Measurements from ENCODE around the gene FN1.

The FN1 gene

GRCh38 chr2:215423928-215424540 lies 11.8 kb downstream of the FN1 start:
- Histone ChIP-seq H3K9me3 (ENCODE audit: control insufficient read depth, low read length) (no peaks in the 10 kb centered on the region), H3K36me3 (ENCODE audit: control insufficient read depth, insufficient read depth, low read length) (no peaks in the 10 kb centered on the region), H3K4me3 (ENCODE audit: insufficient read depth, low read depth, low read length, poor library complexity, severe bottlenecking) (no peak overlapping the region), H3K4me1 (ENCODE audit: control insufficient read depth, insufficient read depth, low read length, poor library complexity, severe bottlenecking) (no peaks in the 10 kb centered on the region), H3K27me3 (replicated peaks; ENCODE audit: control insufficient read depth, insufficient read depth, low read length, poor library complexity, severe bottlenecking) (no peaks in the 10 kb centered on the region), H3K27ac (ENCODE audit: insufficient read depth, low read length, poor library complexity, severe bottlenecking) (no peak overlapping the region)
- no peak for DNase-seq

GRCh38 chr2:215423234-215423633 lies 12.6 kb downstream of the FN1 start:
- Histone ChIP-seq H3K27ac (ENCODE audit: insufficient read depth, low read length, poor library complexity, severe bottlenecking) (no peak overlapping the region), H3K4me3 (ENCODE audit: insufficient read depth, low read depth, low read length, poor library complexity, severe bottlenecking) (no peak overlapping the region)

GRCh38 chr2:215422676-215423075 lies 13.2 kb downstream of the FN1 start:
- DNase-seq = no peak
- Histone ChIP-seq H3K4me1 (ENCODE audit: control insufficient read depth, insufficient read depth, low read length, poor library complexity, severe bottlenecking) (no peaks in the 10 kb centered on the region), H3K36me3 (ENCODE audit: control insufficient read depth, insufficient read depth, low read length) (no peaks in the 10 kb centered on the region)

More at GRCh38 chr2:215423234-215423633, 12.6 kb downstream of the FN1 start:
- Histone ChIP-seq H3K27me3 (replicated peaks; ENCODE audit: control insufficient read depth, insufficient read depth, low read length, poor library complexity, severe bottlenecking) (no peaks in the 10 kb centered on the region), H3K9me3 (ENCODE audit: control insufficient read depth, low read length) (no peaks in the 10 kb centered on the region), H3K36me3 (ENCODE audit: control insufficient read depth, insufficient read depth, low read length) (no peaks in the 10 kb centered on the region), H3K4me1 (ENCODE audit: control insufficient read depth, insufficient read depth, low read length, poor library complexity, severe bottlenecking) (no peaks in the 10 kb centered on the region)
- DNase-seq = no peak

GRCh38 chr2:215421859-215422461 lies 13.9 kb downstream of the FN1 start:
- no peak for DNase-seq
- Histone ChIP-seq H3K36me3 (ENCODE audit: control insufficient read depth, insufficient read depth, low read length) (no peaks in the 10 kb centered on the region), H3K4me1 (ENCODE audit: control insufficient read depth, insufficient read depth, low read length, poor library complexity, severe bottlenecking) (no peaks in the 10 kb centered on the region), H3K27me3 (replicated peaks; ENCODE audit: control insufficient read depth, insufficient read depth, low read length, poor library complexity, severe bottlenecking) (no peaks in the 10 kb centered on the region), H3K4me3 (ENCODE audit: insufficient read depth, low read depth, low read length, poor library complexity, severe bottlenecking) (no peak overlapping the region), H3K9me3 (ENCODE audit: control insufficient read depth, low read length) (no peaks in the 10 kb centered on the region), H3K27ac (ENCODE audit: insufficient read depth, low read length, poor library complexity, severe bottlenecking) (no peak overlapping the region)

More at GRCh38 chr2:215422676-215423075, 13.2 kb downstream of the FN1 start:
- Histone ChIP-seq H3K27ac (ENCODE audit: insufficient read depth, low read length, poor library complexity, severe bottlenecking) (no peak overlapping the region), H3K4me3 (ENCODE audit: insufficient read depth, low read depth, low read length, poor library complexity, severe bottlenecking) (no peak overlapping the region), H3K9me3 (ENCODE audit: control insufficient read depth, low read length) (no peaks in the 10 kb centered on the region), H3K27me3 (replicated peaks; ENCODE audit: control insufficient read depth, insufficient read depth, low read length, poor library complexity, severe bottlenecking) (no peaks in the 10 kb centered on the region)

GRCh38 chr2:215420471-215420935 lies 15.4 kb downstream of the FN1 start:
- H3K4me1 ChIP-seq (ENCODE audit: control insufficient read depth, insufficient read depth, low read length, poor library complexity, severe bottlenecking) = no peaks in the 10 kb centered on the region
- no peaks in the 10 kb centered on the region for H3K36me3 ChIP-seq (ENCODE audit: control insufficient read depth, insufficient read depth, low read length)
- H3K27ac ChIP-seq (ENCODE audit: insufficient read depth, low read length, poor library complexity, severe bottlenecking) = no peak overlapping the region

GRCh38 chr2:215419769-215420470 lies 15.9 kb downstream of the FN1 start:
- DNase-seq = no peak
- no peaks in the 10 kb centered on the region for H3K36me3 ChIP-seq (ENCODE audit: control insufficient read depth, insufficient read depth, low read length)
- H3K27me3 ChIP-seq (replicated peaks; ENCODE audit: control insufficient read depth, insufficient read depth, low read length, poor library complexity, severe bottlenecking) = no peaks in the 10 kb centered on the region
- no peaks in the 10 kb centered on the region for H3K9me3 ChIP-seq (ENCODE audit: control insufficient read depth, low read length)
- no peaks in the 10 kb centered on the region for H3K4me1 ChIP-seq (ENCODE audit: control insufficient read depth, insufficient read depth, low read length, poor library complexity, severe bottlenecking)
- H3K27ac ChIP-seq (ENCODE audit: insufficient read depth, low read length, poor library complexity, severe bottlenecking) = no peak overlapping the region
- no peak overlapping the region for H3K4me3 ChIP-seq (ENCODE audit: insufficient read depth, low read depth, low read length, poor library complexity, severe bottlenecking)

More at GRCh38 chr2:215420471-215420935, 15.4 kb downstream of the FN1 start:
- no peak for DNase-seq
- H3K4me3 ChIP-seq (ENCODE audit: insufficient read depth, low read depth, low read length, poor library complexity, severe bottlenecking) = no peak overlapping the region
- no peaks in the 10 kb centered on the region for H3K27me3 ChIP-seq (replicated peaks; ENCODE audit: control insufficient read depth, insufficient read depth, low read length, poor library complexity, severe bottlenecking)
- no peaks in the 10 kb centered on the region for H3K9me3 ChIP-seq (ENCODE audit: control insufficient read depth, low read length)

- Histone ChIP-seq H3K36me3 (ENCODE audit: control insufficient read depth, insufficient read depth, low read length) (no peaks in the 10 kb centered on the region), H3K4me1 (ENCODE audit: control insufficient read depth, insufficient read depth, low read length, poor library complexity, severe bottlenecking) (no peaks in the 10 kb centered on the region), H3K9me3 (ENCODE audit: control insufficient read depth, low read length) (no peaks in the 10 kb centered on the region), H3K27me3 (replicated peaks; ENCODE audit: control insufficient read depth, insufficient read depth, low read length, poor library complexity, severe bottlenecking) (no peaks in the 10 kb centered on the region), H3K4me3 (ENCODE audit: insufficient read depth, low read depth, low read length, poor library complexity, severe bottlenecking) (no peak overlapping the region), H3K27ac (ENCODE audit: insufficient read depth, low read length, poor library complexity, severe bottlenecking) (no peak overlapping the region)
- no peak for DNase-seq
Measured at GRCh38 chr2:215419113-215419512, 16.8 kb downstream of the FN1 start.

GRCh38 chr2:215418064-215418963 lies 17.6 kb downstream of the FN1 start:
- no peaks in the 10 kb centered on the region for H3K4me1 ChIP-seq (ENCODE audit: control insufficient read depth, insufficient read depth, low read length, poor library complexity, severe bottlenecking)
- H3K4me3 ChIP-seq (ENCODE audit: insufficient read depth, low read depth, low read length, poor library complexity, severe bottlenecking) = no peak overlapping the region
- H3K9me3 ChIP-seq (ENCODE audit: control insufficient read depth, low read length) = no peaks in the 10 kb centered on the region
- no peaks in the 10 kb centered on the region for H3K36me3 ChIP-seq (ENCODE audit: control insufficient read depth, insufficient read depth, low read length)
- no peaks in the 10 kb centered on the region for H3K27me3 ChIP-seq (replicated peaks; ENCODE audit: control insufficient read depth, insufficient read depth, low read length, poor library complexity, severe bottlenecking)
- no peak for DNase-seq
- no peak overlapping the region for H3K27ac ChIP-seq (ENCODE audit: insufficient read depth, low read length, poor library complexity, severe bottlenecking)

- Histone ChIP-seq H3K27me3 (replicated peaks; ENCODE audit: control insufficient read depth, insufficient read depth, low read length, poor library complexity, severe bottlenecking) (no peaks in the 10 kb centered on the region), H3K27ac (ENCODE audit: insufficient read depth, low read length, poor library complexity, severe bottlenecking) (no peak overlapping the region), H3K4me1 (ENCODE audit: control insufficient read depth, insufficient read depth, low read length, poor library complexity, severe bottlenecking) (no peaks in the 10 kb centered on the region), H3K36me3 (ENCODE audit: control insufficient read depth, insufficient read depth, low read length) (no peaks in the 10 kb centered on the region), H3K4me3 (ENCODE audit: insufficient read depth, low read depth, low read length, poor library complexity, severe bottlenecking) (no peak overlapping the region), H3K9me3 (ENCODE audit: control insufficient read depth, low read length) (no peaks in the 10 kb centered on the region)
- DNase-seq = no peak
Measured at GRCh38 chr2:215417400-215417951, 18.4 kb downstream of the FN1 start.
